Calu3 (cell line): ENCODE measurements around the gene TCF4. TPM values are rescaled to one million over a fixed set of nuclear protein-coding genes. Genes with fewer than 3 reads are reported as not detected.

ENCODE experiments used
- BruUV-seq: library from RNA; stranded (reverse); fragments of 400-500 nt; replicated peaks from 2 replicates; lab custom pipeline; 2021; lab: Mats Ljungman, UMichigan
- CTCF ChIA-PET: fragments of 300-600 bp; sonication (Branson Sonifier 250); formaldehyde crosslinking; loops from one replicate; lab custom pipeline; 2022; ENCODE audit warnings: antibody characterized with exemption; lab: Charles Lee
- DNase-seq: peaks from one replicate; pipeline ENCODE4 v3.0.0; 2022
- H3K27ac Mint-ChIP-seq: one replicate; pipeline ENCODE4 v1.8.0; 2022; ENCODE audit warnings: mixed read lengths; ENCODE audit not compliant: unreplicated experiment
- H3K27me3 Mint-ChIP-seq: one replicate; pipeline ENCODE4 v1.8.0; 2022; ENCODE audit warnings: mixed read lengths; ENCODE audit not compliant: unreplicated experiment
- H3K36me3 Mint-ChIP-seq: one replicate; pipeline ENCODE4 v1.8.0; 2022; ENCODE audit warnings: mild to moderate bottlenecking, moderate library complexity, mixed read lengths; ENCODE audit not compliant: insufficient read depth, unreplicated experiment
- H3K4me1 Mint-ChIP-seq: one replicate; pipeline ENCODE4 v1.8.0; 2022; ENCODE audit warnings: mild to moderate bottlenecking, low read depth, mixed read lengths; ENCODE audit not compliant: unreplicated experiment
- H3K4me3 Mint-ChIP-seq: one replicate; pipeline ENCODE4 v1.8.0; 2022; ENCODE audit warnings: mild to moderate bottlenecking, low read depth, moderate library complexity, mixed read lengths; ENCODE audit not compliant: unreplicated experiment
- H3K9me3 Mint-ChIP-seq: one replicate; pipeline ENCODE4 v1.8.0; 2022; ENCODE audit warnings: low read depth, mixed read lengths; ENCODE audit not compliant: unreplicated experiment
- CTCF ChIP-seq: fragments of 200-600 bp; IDR thresholded peaks from one replicate; pipeline ENCODE4 v1.8.0; 2022; ENCODE audit warnings: antibody characterized with exemption; ENCODE audit not compliant: unreplicated experiment
- intact Hi-C: fragments of 100-400 bp; cut with micrococcal nuclease; formaldehyde crosslinking; loops from one replicate; pipeline ENCODE4 v1.10.0; 2022; ENCODE audit not compliant: unreplicated experiment
- total RNA-seq: library from RNA; stranded (reverse); gene quantifications from 2 replicates; pipeline ENCODE4 v1.2.3, GENCODE V29; 2022

The TCF4 gene
- total RNA-seq, 1 experiment from 2014 or later: 0.21 TPM

GRCh38 chr18:55425698-55426097 is 162.3 kb downstream of the TCF4 start:
- H3K4me3 Mint-ChIP-seq: no peak overlapping the region
- H3K4me1 Mint-ChIP-seq: no peaks in the 10 kb centered on the region
- peaks cover 16% of the 10 kb centered on the region for H3K27me3 Mint-ChIP-seq
- no TSS peak for BruUV-seq
- CTCF ChIA-PET: interaction anchor here (0.6 kb wide), 1 partner anchor 322 kb away, joined by 3 read pairs; no protein-coding TSS in a partner anchor
- no peaks in the 10 kb centered on the region for H3K36me3 Mint-ChIP-seq
- H3K9me3 Mint-ChIP-seq: no peaks in the 10 kb centered on the region
- no peak overlapping the region for H3K27ac Mint-ChIP-seq
- TF ChIP-seq CTCF: no peak
- intact Hi-C loops: no loop called here
- no peak for DNase-seq

GRCh38 chr18:55422456-55423180 is 165.4 kb downstream of the TCF4 start:
- Mint-ChIP-seq H3K4me3 (no peak overlapping the region), H3K27me3 (peaks cover 16% of the 10 kb centered on the region), H3K4me1 (no peaks in the 10 kb centered on the region), H3K36me3 (no peaks in the 10 kb centered on the region), H3K27ac (no peak overlapping the region), H3K9me3 (no peaks in the 10 kb centered on the region)
- intact Hi-C loops: no loop called here
- no peak for TF ChIP-seq CTCF
- no TSS peak for BruUV-seq
- CTCF ChIA-PET: no interaction called here
- no peak for DNase-seq

GRCh38 chr18:55421615-55422419 is 166.2 kb downstream of the TCF4 start:
- no peaks in the 10 kb centered on the region for H3K4me1 Mint-ChIP-seq
- BruUV-seq: no TSS peak
- TF ChIP-seq CTCF: no peak
- no peaks in the 10 kb centered on the region for H3K36me3 Mint-ChIP-seq
- peaks cover 12% of the 10 kb centered on the region for H3K27me3 Mint-ChIP-seq
- H3K9me3 Mint-ChIP-seq: no peaks in the 10 kb centered on the region
- intact Hi-C loops: no loop called here
- H3K4me3 Mint-ChIP-seq: no peak overlapping the region
- no peak for DNase-seq
- CTCF ChIA-PET: no interaction called here
- H3K27ac Mint-ChIP-seq: no peak overlapping the region

GRCh38 chr18:55421308-55421614 is 166.7 kb downstream of the TCF4 start:
- H3K4me3 Mint-ChIP-seq: no peak overlapping the region
- no peaks in the 10 kb centered on the region for H3K4me1 Mint-ChIP-seq

More at GRCh38 chr18:55421308-55421614, 166.7 kb downstream of the TCF4 start:
- no peak for TF ChIP-seq CTCF
- Mint-ChIP-seq H3K9me3 (no peaks in the 10 kb centered on the region), H3K36me3 (no peaks in the 10 kb centered on the region), H3K27ac (no peak overlapping the region), H3K27me3 (peaks cover 7% of the 10 kb centered on the region)
- CTCF ChIA-PET: no interaction called here
- intact Hi-C loops: no loop called here
- BruUV-seq: no TSS peak
- no peak for DNase-seq
